ENCODE data around the gene SNORC.
"Not testable (repeated sequence)": the region's sequence is repeated elsewhere in the genome, so short reads cannot be mapped to it uniquely, and the experiment has no call there.

SNORC gene

GRCh38 chr2:232896111-232896510 lies 26.0 kb downstream of the SNORC start:
- no peak for DNase-seq (ENCODE audit: low read depth in 1 of 2, low spot score in 1 of 2)

- DNase-seq (ENCODE audit: low read depth in 1 of 2, low spot score in 1 of 2): no peak
These were observed 26.9 kb downstream of the SNORC start for GRCh38 chr2:232896720-232897597.

DNA sequence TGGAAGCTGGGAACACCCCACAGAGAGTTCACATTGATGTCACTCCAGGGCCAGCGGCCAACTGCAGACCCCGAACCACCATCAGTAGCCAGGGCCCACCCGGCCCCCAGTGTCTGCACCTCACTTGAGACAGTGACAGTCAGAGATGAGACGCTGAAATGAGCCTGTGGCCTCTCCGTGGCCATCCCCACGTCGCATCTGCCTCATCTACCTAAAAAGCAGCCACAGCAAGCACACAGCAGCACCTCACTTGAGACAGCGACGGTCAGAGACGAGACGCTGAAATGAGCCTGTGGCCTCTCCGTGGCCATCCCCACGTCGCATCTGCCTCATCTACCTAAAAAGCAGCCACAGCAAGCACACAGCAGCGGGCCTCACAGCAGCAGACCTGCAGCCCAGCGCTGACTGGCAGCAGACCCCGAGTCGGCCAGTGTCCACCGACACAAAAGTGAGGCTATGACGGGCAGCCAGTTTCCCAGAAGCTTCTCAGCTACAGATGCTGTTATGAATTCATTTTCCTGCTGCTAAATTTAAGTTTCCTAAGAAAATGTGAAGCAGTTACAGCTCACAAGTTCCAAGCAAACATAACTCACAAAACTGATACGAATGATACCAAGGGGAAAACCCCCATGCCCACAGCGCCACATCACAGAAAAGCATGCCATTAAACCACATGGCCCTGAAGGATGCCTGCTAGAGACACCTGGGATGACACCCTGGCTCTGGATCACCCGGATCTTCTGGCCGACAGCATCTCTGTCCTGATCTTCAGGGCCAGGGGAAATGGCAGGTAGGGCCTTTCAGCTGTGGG lies 27.7 kb downstream of the SNORC start:
- DNase-seq (ENCODE audit: low read depth in 1 of 2, low spot score in 1 of 2): peak in 1 of 2 donors; percentile 30

GRCh38 chr2:232898592-232899543 lies 28.8 kb downstream of the SNORC start:
- no peak for DNase-seq (ENCODE audit: low read depth in 1 of 2, low spot score in 1 of 2)

DNA sequence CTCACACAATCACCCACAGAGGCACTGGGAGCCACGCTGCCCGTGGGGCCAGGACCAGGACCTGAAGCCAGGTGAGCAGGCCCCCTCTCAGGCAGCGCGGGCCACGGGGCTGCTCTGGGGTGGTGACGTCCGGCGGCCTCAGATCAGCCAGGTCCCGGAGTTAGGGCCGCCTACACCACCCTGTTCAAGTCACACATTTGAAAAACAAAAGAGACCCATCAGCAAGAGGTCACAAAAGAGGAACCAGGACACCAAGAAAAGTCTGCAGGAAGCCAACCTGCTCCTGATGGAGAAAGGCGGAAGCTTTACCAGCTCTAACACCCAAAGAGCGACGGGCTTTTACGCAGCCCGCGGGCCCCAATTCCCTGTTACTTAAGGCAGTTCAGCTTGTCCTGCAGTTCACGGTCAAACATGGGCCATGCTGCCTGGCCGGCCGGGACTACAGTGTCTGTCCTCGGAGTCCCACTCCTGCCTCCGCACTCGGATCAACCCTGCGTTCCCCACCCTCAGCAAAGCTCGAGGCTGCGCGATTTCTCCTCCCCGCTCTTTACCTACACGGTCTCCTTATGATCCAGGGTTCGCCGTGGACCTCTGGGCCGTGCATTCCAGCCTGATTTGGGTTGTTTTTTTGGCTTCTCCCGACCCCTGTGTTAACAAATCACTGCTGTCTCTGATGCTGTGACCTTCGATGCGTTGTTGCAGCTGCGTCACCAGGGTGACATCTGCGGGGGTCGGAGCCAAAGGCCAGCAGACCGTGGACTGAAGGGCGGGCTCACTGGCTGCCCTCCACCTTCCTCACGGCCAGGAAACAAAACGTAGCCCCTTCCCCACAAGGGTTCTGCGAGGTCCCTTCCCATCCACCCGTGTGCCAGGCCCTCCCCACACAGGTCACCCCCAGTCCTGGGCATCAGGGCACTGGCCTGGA lies 31.0 kb downstream of the SNORC start:
- no peak for DNase-seq (ENCODE audit: low read depth in 1 of 2, low spot score in 1 of 2)

DNA sequence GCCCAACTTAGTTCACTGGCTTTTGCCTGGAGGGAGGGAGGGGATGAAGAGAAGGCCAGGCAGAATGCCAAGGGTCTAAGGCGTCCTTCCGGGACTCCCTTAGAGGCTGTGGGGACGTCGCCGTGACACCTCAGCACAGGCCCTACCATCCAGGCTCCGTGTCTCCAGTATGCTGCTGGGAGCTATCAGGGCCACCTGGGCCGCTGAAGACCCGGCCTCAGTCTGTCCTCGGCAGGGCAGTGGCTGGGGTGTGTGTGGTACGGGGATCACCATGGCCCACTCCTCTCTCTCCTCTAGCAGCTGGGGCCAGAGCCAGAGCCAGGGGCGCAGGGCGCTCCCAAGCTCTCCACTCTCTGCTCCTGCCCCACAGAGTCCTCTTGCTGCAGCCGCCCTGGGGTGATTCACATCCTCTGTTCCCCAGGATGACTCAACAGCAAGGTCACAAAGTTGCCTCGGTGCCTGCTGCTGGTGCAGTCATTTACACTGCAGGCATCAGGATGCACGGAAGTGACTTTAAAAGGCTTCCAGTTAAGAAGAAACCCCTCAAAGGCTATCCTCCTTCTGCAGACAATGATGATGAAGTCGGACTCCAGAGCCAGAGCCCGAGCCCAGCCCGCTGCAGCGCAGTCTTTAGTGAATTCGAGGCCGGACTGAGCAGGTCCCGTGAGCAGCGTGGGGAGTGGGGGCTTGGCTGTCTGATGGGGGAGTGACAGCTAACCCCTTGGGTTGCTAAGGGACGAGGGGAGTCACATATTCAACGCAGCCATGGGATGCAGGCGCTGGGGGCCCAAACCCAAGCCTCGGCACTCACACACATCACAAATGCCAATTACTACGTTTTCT lies 31.9 kb downstream of the SNORC start:
- no peak for DNase-seq (ENCODE audit: low read depth in 1 of 2, low spot score in 1 of 2)

DNA sequence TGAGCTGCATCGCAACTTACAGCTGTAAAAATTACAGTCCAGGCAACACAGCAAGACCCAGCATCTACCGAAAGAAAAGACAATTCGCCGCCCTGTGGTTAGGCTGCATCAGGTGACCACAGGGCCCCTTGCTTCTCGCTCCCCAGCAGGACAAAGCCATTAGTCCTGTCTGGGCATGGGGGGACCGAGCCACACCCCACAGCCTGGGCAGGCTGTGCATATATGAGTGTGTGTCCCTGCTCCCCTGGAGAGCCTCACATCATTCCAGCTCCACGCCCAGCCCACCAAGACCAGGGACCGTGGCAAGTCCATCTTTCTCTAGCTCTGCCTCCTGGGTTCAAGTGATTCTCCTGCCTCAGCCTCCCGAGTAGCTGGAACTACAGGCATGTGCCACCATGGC lies 33.9 kb downstream of the SNORC start:
- no peak for DNase-seq (ENCODE audit: low read depth in 1 of 2, low spot score in 1 of 2)

GRCh38 chr2:232906867-232907717 lies 37.0 kb downstream of the SNORC start:
- not testable (repeated sequence) for DNase-seq (ENCODE audit: low read depth in 1 of 2, low spot score in 1 of 2)

- not testable (repeated sequence) for DNase-seq (ENCODE audit: low read depth in 1 of 2, low spot score in 1 of 2)
These were observed 37.6 kb downstream of the SNORC start for GRCh38 chr2:232907718-232908085.

- DNase-seq (ENCODE audit: low read depth in 1 of 2, low spot score in 1 of 2): no peak
These were observed 38.6 kb downstream of the SNORC start for GRCh38 chr2:232908695-232909094.

GRCh38 chr2:232910376-232910775 lies 40.3 kb downstream of the SNORC start:
- no peak for DNase-seq (ENCODE audit: low read depth in 1 of 2, low spot score in 1 of 2)

DNA sequence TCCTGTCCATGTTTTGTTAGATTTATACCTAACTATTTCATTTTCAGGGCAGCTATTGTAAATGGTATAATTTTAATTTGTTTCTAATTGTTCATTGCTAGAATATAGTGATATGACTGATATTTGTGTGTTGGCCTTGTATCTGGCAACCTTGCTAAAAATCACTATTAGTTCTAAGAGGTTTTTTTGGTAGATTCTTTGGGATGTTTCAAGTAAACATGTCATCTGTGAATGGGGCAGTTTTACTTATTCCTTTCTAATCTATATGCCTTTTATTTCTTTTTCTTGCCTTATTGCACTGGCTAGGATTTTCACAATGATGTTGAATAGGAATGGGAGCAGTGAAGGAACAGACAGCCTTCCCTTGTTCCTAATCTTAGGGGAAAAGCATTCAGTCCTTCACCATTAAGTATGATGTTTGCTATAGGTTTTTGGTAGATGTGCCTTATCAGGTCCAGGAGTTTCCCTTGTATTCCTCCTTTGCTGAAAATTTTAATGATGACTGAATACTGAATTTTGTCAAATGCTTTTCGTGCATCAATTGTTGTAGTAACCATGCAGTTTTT lies 41.7 kb downstream of the SNORC start:
- DNase-seq (ENCODE audit: low read depth in 1 of 2, low spot score in 1 of 2): no peak

DNA sequence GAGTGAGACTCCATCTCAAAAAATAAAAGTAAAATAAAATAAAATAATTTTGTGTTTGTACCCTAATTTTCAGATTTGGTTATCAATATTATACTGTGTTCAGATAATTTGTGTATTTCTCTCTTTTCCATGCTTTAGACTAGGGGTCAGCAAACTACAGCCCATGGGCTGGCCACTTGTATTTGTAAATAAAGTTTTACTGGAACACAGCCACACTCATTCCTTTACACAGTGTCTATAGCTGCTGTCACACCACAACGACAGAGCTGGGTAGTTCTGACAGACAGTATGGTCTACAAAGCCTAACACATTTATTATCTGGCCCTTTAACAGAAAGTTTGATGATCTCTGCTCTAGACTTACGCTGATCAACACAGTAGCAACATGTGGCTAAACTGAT lies 43.8 kb downstream of the SNORC start:
- no peak for DNase-seq (ENCODE audit: low read depth in 1 of 2, low spot score in 1 of 2)

DNA sequence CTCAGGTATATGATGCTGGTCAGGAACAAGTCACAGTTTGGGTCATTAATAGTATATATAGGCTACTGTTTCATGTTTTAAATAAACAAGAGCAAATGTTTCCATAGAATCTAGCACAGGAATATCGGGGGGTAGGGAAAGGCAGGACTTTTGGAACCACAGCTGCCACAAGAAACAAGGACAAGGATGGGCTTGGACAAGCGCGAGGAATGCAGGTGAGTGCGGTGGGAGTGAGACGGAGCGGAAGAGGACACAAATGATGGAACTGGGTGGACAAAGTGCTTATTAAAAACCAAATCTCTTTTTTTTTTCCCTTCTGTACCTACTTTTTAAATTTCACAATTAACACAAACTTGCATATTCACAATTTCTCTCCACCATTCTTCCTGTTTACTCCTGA lies 49.1 kb downstream of the SNORC start:
- DNase-seq (ENCODE audit: low read depth in 1 of 2, low spot score in 1 of 2): no peak

DNA sequence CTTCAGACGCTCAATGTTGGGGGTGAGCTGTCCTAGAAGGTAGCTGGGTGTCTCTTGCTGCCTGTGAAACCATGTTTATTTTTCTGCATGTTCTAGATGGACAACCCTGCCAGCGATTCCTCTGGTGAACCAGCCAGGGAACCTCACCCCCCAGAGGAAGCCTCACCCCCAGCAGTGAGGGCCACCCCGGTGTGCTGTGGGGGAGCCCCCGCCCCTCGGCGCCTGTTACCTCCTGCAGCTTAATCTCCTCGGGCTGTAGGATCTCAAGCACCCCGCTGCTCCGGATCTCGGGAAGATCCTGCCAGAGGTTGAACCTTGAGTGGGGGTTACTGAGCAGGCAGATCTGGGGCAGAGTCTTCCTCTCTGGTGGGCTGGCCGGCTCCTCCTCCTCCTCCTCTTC lies 50.0 kb downstream of the SNORC start:
- no peak for DNase-seq (ENCODE audit: low read depth in 1 of 2, low spot score in 1 of 2)

DNA sequence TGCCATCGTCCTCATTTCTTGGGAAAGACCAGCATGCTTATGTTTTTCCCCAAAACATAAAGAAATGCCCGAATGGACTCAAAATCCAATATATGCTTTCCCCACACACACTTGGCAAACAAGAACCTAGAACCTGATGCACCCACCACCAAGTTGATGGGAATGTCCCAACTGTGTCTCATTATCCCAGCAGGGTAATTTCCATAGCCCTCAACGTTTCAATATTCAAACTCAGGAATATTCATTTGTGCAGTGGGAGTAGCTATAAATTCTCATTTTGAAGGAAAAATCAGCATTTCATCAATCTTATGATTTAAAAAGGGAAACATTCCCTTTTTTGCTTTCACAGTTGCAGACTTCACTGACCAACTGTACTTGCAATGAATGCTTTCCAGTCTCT lies 50.7 kb downstream of the SNORC start:
- no peak for DNase-seq (ENCODE audit: low read depth in 1 of 2, low spot score in 1 of 2)

DNA sequence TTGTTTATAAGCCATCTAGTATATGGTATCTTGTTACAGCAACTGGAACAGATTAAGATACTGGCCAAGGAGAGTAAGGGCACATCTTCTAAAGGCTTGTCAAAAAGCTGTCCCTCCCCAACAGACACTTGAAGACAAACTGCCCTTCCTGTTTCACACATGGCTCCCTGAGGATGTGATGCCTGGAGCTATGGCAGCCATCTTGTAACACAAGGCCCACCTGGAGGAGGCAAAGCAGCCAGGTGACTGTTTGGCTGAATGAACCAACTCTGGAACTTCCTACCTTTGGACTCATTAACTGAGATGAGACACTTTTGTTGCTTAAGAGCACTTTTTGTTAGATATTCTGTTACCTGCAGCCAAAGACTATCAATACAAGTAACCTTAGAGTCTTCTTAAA lies 54.4 kb downstream of the SNORC start:
- DNase-seq (ENCODE audit: low read depth in 1 of 2, low spot score in 1 of 2): no peak
